ENCODE measurements around the gene TCEAL5.
"Not testable (repeated sequence)": the region's sequence is repeated elsewhere in the genome, so short reads cannot be mapped to it uniquely, and the experiment has no call there.

Gene TCEAL5

DNA sequence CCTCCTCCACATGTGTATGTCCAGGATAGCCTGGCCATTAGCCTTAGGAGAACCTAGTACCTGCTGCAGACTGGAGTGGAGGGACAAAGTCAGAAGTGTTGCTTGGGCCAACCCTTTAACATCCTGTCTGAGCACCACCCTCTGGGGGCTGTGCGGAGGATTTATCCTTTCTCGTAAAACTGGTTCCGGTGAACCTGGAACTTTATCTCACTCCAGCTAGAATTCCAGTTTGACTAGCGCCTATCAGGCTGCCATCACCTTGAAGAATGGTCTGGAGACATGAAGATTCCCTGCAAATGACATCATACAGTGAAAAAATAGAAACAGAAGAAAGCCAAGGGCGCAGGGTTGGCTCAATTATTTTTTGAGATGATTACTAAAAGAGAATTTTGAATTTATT lies 25.6 kb downstream of the TCEAL5 start:
- Mint-ChIP-seq H3K27me3 (no peaks in the 10 kb centered on the region), H3K36me3 (peaks cover 2% of the 10 kb centered on the region), H3K4me3 (no peak overlapping the region), H3K9me3 (no peaks in the 10 kb centered on the region), H3K4me1 (peaks cover 26% of the 10 kb centered on the region), H3K27ac (no peak overlapping the region)

DNA sequence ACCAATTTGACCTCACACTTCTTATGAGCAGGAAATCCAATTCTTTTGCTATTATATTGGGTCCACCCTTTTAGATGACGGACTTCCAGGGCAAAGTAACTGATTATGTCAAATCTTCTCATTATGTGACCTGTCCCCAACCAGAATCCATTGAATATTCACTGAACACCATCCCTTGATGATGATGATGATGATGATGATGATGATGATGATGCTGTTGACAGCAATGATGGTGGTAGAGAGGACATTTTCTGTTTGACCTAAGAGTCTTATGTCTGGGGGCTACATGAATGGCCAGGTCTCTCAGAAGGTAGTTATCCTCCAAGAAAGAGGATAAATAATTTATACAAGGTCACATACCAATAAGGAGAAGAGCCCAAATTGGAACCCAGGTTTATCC lies 26.7 kb downstream of the TCEAL5 start:
- Mint-ChIP-seq H3K27ac (no peak overlapping the region), H3K9me3 (no peaks in the 10 kb centered on the region), H3K4me3 (no peak overlapping the region), H3K27me3 (no peaks in the 10 kb centered on the region), H3K4me1 (peaks cover 18% of the 10 kb centered on the region), H3K36me3 (peaks cover 2% of the 10 kb centered on the region)

DNA sequence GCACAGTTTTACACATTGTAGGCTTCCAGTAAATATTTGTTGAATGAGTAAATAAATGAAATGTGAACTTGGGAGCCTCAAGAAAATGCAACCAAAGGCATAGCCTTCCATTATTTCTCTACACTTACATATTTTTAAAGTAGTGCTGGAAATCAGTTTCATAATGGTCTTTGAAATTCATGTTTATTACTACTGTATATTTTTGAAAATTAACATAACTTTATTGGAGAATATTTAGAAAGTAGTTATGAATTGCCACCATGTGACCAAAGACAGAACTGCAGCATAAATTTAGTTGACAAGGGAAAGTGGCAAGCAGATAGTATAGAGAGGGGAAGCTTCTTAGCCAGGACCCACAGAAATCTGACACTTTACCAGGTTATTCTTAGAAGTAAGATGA lies 28.0 kb downstream of the TCEAL5 start:
- peaks cover under 1% of the 10 kb centered on the region for H3K36me3 Mint-ChIP-seq
- no peak overlapping the region for H3K4me3 Mint-ChIP-seq
- no peak overlapping the region for H3K27ac Mint-ChIP-seq
- no peaks in the 10 kb centered on the region for H3K9me3 Mint-ChIP-seq
- H3K4me1 Mint-ChIP-seq = peaks cover 9% of the 10 kb centered on the region
- H3K27me3 Mint-ChIP-seq = no peaks in the 10 kb centered on the region

DNA sequence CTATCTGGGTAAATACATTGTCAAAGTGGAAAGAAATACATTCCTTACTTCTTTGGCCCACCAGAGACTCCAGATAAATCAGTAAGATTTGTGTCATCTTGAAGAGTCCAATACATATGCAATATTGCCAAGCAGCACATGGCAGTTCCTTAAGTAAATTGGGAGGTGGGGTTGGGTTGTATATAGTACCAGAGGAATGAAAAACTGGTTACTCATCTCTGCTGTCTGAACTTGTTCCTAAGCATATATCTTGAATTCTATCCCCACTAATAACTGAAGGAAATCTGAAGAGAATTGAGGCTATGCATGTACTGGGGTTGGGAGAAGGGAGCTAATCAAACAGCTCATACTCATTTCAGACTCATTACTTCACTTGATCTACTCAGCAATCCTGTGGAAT lies 36.4 kb downstream of the TCEAL5 start:
- Mint-ChIP-seq H3K27me3 (no peaks in the 10 kb centered on the region), H3K4me3 (no peak overlapping the region), H3K27ac (no peak overlapping the region), H3K4me1 (no peaks in the 10 kb centered on the region), H3K9me3 (no peaks in the 10 kb centered on the region), H3K36me3 (no peaks in the 10 kb centered on the region)

- no peaks in the 10 kb centered on the region for H3K27me3 Mint-ChIP-seq
- no peak overlapping the region for H3K27ac Mint-ChIP-seq
- no peaks in the 10 kb centered on the region for H3K4me1 Mint-ChIP-seq
- H3K4me3 Mint-ChIP-seq = no peak overlapping the region
- no peaks in the 10 kb centered on the region for H3K36me3 Mint-ChIP-seq
- no peaks in the 10 kb centered on the region for H3K9me3 Mint-ChIP-seq
Observed at GRCh38 chrX:103236296-103236695, 40.3 kb downstream of the TCEAL5 start.

- H3K27ac Mint-ChIP-seq, H3K36me3 Mint-ChIP-seq, H3K27me3 Mint-ChIP-seq, H3K4me3 Mint-ChIP-seq, H3K4me1 Mint-ChIP-seq, H3K9me3 Mint-ChIP-seq: not testable (repeated sequence)
Observed at GRCh38 chrX:103235608-103236007, 40.9 kb downstream of the TCEAL5 start.

- Mint-ChIP-seq H3K27me3 (no peaks in the 10 kb centered on the region), H3K4me3 (no peak overlapping the region)
Observed at GRCh38 chrX:103234869-103235268, 41.7 kb downstream of the TCEAL5 start.

GRCh38 chrX:103233263-103233662 lies 43.3 kb downstream of the TCEAL5 start:
- H3K9me3 Mint-ChIP-seq = no peaks in the 10 kb centered on the region
- H3K4me3 Mint-ChIP-seq = no peak overlapping the region
- H3K4me1 Mint-ChIP-seq = no peaks in the 10 kb centered on the region
- H3K27me3 Mint-ChIP-seq = no peaks in the 10 kb centered on the region
- H3K36me3 Mint-ChIP-seq = no peaks in the 10 kb centered on the region
- H3K27ac Mint-ChIP-seq = no peak overlapping the region

More at GRCh38 chrX:103234869-103235268, 41.7 kb downstream of the TCEAL5 start:
- H3K4me1 Mint-ChIP-seq = no peaks in the 10 kb centered on the region
- no peaks in the 10 kb centered on the region for H3K9me3 Mint-ChIP-seq
- no peaks in the 10 kb centered on the region for H3K36me3 Mint-ChIP-seq
- H3K27ac Mint-ChIP-seq = no peak overlapping the region

DNA sequence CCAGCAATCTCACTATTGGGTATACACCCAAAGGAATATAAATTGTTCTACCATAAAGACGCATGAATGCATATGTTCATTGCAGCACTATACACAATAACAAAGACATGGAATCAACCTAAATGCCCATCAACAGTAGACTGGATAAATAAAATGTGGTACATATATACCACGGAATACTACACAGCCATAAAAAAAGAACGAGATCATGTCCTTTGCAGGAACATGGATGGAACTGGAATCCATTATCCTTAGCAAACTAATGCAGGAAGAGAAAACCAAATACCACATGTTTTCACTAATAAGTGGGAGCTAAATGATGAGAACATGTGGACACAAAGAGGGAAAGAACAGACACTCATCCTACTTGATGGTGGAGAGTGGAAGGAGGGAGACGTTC lies 50.6 kb downstream of the TCEAL5 start:
- not testable (repeated sequence) for H3K27me3 Mint-ChIP-seq, H3K9me3 Mint-ChIP-seq, H3K4me3 Mint-ChIP-seq, H3K36me3 Mint-ChIP-seq, H3K4me1 Mint-ChIP-seq, H3K27ac Mint-ChIP-seq
